Transverse colon (tissue), 4 donors: ENCODE data around the gene PCBD1.

ENCODE experiments used
- POLR2A ChIP-seq: fragments of 450-650 bp; IDR thresholded peaks from one replicate; pipeline ENCODE4 v1.6.1; 2016; ENCODE audit warnings: antibody characterized with exemption, mild to moderate bottlenecking, moderate library complexity
- POLR2AphosphoS5 ChIP-seq, 3 donors: sonication (generic); formaldehyde crosslinking; IDR thresholded peaks; one replicate each; pipeline ENCODE4 v1.6.1; 2016; ENCODE audit warnings: antibody characterized with exemption in 3 of 3
- TF ChIP-seq, protein P1 (sequence below), 5 experiments: fragments of 200-600 bp in 3 of 5; fragments of 450-650 bp in 2 of 5; sonication (generic) in 3 of 5; IDR thresholded peaks; 1 replicate in 2 of 5; 2 replicates in 3 of 5; pipeline ENCODE4 v1.5.1; 2016 to 2017; ENCODE audit warnings: antibody characterized with exemption in 5 of 5, inconsistent platforms in 3 of 5, mild to moderate bottlenecking in 2 of 5, moderate library complexity in 1 of 5

GRCh38 chr10:70884741-70885140 is 3.6 kb downstream of the PCBD1 start:
- TF ChIP-seq, protein P1, sequence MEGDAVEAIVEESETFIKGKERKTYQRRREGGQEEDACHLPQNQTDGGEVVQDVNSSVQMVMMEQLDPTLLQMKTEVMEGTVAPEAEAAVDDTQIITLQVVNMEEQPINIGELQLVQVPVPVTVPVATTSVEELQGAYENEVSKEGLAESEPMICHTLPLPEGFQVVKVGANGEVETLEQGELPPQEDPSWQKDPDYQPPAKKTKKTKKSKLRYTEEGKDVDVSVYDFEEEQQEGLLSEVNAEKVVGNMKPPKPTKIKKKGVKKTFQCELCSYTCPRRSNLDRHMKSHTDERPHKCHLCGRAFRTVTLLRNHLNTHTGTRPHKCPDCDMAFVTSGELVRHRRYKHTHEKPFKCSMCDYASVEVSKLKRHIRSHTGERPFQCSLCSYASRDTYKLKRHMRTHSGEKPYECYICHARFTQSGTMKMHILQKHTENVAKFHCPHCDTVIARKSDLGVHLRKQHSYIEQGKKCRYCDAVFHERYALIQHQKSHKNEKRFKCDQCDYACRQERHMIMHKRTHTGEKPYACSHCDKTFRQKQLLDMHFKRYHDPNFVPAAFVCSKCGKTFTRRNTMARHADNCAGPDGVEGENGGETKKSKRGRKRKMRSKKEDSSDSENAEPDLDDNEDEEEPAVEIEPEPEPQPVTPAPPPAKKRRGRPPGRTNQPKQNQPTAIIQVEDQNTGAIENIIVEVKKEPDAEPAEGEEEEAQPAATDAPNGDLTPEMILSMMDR (IDR thresholded peaks at IDR 0.05): no peak
- TF ChIP-seq POLR2AphosphoS5 (IDR thresholded peaks at IDR 0.05) (no peak), POLR2A (no peak)
